ENCODE measurements around the gene NFE2L2.
"Not testable (repeated sequence)": the region's sequence is repeated elsewhere in the genome, so short reads cannot be mapped to it uniquely, and the experiment has no call there.

The NFE2L2 gene

DNA sequence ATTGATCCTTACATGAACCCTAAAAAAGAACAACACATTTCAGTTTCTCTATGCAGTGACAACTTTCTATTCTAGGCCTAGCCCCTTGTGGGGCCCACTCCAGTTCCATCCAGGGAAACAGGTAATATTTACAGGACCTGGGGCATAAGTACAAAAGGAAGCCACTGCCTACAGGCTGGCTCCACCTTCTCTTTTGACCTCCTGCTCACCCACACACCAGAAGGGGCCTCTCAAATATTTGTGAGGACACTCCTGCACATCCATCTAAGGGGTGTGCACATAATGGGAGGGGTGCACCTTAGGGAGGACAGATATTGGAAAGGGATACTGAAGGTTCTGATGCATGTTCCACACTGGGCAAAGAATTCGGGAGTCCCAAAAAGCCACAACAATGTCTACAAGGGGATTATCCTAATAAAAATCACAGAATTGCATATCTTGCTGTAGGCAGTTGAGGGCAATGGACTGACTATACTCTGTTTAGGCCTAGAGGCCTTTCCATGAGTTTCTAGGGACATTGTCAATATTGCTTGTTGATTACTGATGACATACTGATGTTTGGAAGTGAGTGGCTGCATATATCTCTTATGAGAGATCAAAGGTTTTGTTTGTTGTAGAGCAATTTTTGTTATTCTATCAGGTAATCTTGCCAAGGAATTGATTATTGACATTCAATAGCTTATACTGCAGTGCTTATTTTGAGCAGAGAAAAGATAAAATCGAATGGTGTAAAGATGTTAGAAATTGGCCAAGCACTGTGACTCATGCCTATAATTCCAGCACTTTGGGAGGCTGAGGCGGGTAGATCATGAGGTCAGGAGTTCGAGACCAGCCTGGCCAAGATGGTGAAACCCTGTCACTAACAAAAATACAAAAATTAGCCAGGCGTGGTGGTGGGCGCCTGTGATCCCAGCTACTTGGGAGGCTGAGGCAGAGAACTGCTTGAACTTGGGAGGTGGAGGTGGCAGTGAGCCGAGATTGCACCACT lies 75.8 kb downstream of the NFE2L2 start:
- no peak for DNase-seq

DNA sequence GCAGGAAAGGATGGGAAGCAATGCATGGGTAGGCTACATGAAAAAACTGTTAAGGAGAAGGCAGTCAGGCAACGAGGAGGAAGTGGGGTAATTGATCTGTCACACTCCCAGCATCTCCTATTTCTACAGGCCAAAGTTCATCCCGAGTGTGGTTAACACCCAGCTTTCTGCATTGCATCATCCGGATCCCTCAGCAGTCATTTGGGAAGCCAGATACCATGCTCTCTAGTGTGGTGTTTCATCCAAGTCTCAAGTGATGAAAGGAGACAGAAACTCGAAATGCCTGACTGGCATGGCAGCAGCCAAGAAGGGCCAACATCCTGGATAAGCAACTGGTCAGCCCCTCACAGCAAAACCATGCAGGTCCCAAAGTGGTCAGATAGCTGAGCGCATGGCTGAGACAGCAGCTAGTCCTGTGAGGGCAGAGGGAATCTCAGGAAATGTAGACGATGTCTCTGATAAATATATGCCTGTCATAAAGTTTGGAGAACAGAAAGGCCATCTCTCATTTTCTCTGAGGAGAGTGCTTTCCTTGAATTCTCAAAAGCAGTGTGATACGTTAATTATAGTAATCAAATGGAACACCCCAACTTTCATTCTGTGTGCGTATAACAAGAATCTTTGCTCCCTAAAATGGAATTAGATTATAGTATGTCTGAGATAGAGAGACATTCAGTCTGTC lies 76.8 kb downstream of the NFE2L2 start:
- DNase-seq: no peak

DNA sequence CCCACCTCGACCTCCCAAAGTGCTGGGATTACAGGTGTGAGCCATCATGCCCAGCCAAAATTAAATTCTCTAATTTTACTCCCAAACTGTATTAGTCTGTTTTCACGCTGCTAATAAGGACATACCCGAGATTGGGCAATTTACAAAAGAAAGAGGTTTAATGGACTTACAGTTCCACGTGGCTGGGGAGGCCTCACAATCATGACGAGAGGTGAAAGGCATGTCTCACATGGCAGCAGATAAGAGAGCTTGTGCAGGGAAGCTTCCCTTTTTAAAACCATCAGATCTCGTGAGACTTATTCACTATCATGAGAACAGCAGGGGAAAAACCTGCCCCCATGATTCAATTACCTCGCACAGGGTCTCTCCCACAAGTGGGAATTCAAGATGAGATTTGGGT lies 78.5 kb downstream of the NFE2L2 start:
- not testable (repeated sequence) for DNase-seq

DNA sequence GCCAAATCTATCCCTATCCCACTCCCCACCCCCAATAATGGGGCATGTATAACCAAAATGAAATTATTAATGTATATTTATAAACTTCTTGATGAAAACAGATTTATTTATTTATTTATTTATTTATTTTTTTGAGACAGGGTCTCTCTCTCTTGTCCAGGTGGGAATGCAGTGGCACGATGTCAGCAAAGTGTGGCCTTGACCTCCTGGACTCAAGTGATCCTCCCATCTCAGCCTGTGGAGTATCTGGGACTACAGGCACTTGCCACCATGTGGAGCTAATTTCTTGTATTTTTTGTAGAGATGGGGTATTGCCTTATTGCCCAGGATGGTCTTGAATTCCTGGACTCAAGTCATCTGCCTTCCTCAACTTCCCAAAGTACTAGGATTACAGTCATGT lies 79.9 kb downstream of the NFE2L2 start:
- no peak for DNase-seq

DNA sequence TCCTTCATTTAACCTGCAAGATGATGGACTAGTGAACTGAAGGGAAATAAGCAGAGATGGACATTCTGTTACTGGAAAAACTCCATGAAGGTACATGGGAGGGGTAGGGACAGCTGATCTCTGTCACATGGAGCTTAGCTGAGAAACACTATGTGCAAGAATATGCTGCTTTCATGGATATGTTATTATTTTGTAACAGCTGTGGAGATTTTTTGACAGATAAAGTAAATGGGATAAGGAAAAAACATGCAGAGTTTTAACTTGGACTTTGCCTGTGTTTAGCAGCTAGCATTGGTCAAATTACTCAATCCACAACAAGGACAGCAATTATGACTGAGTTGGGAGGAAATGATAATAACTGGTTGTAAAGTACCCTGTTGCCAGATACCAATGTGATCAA lies 80.7 kb downstream of the NFE2L2 start:
- DNase-seq: no peak

All from activated CD4-positive, CD25-positive, alpha-beta regulatory T cell (primary cell).